T-helper 22 cell (primary cell): ENCODE data around the gene APOB.

Experiments
- DNase-seq: peaks from one replicate; pipeline ENCODE4 v3.0.0-alpha.2; 2020; ENCODE audit warnings: low read depth

The APOB gene, protein sequence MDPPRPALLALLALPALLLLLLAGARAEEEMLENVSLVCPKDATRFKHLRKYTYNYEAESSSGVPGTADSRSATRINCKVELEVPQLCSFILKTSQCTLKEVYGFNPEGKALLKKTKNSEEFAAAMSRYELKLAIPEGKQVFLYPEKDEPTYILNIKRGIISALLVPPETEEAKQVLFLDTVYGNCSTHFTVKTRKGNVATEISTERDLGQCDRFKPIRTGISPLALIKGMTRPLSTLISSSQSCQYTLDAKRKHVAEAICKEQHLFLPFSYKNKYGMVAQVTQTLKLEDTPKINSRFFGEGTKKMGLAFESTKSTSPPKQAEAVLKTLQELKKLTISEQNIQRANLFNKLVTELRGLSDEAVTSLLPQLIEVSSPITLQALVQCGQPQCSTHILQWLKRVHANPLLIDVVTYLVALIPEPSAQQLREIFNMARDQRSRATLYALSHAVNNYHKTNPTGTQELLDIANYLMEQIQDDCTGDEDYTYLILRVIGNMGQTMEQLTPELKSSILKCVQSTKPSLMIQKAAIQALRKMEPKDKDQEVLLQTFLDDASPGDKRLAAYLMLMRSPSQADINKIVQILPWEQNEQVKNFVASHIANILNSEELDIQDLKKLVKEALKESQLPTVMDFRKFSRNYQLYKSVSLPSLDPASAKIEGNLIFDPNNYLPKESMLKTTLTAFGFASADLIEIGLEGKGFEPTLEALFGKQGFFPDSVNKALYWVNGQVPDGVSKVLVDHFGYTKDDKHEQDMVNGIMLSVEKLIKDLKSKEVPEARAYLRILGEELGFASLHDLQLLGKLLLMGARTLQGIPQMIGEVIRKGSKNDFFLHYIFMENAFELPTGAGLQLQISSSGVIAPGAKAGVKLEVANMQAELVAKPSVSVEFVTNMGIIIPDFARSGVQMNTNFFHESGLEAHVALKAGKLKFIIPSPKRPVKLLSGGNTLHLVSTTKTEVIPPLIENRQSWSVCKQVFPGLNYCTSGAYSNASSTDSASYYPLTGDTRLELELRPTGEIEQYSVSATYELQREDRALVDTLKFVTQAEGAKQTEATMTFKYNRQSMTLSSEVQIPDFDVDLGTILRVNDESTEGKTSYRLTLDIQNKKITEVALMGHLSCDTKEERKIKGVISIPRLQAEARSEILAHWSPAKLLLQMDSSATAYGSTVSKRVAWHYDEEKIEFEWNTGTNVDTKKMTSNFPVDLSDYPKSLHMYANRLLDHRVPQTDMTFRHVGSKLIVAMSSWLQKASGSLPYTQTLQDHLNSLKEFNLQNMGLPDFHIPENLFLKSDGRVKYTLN (N-terminal part only)

DNA sequence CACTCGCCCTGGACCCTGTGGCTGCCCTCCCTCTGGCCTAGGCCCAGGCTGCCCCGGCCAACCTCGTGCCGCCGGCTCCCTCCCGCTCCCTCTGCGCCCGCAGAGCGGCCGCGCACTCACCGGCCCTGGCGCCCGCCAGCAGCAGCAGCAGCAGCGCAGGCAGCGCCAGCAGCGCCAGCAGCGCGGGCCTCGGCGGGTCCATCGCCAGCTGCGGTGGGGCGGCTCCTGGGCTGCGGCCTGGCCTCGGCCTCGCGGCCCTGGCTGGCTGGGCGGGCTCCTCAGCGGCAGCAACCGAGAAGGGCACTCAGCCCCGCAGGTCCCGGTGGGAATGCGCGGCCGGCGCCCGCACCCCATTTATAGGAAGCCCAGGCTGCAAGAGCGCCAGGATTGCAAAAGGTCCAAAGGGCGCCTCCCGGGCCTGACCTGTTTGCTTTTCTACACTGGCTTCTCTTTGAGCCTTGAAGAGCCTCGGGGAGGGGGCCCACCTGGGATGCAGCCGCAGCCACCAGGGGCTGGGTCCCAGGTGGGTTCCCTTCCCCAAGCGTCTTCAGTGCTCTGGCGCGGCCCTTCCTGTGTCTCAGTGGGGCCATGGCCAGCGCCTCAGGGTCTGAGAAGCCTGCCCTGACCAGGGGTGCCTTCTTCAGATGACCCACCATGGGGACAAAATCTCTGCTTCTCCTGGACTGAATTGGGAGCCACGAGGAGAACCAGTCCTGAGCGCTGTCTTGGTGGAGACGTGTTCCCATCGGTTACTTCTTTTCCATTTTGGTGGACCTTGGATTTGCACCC, at the start of gene APOB:
TSS of gene APOB (minus strand) at position 330 of the 789 bp plus-strand sequence. CDS start at position 202, 128 bp downstream.
- DNase-seq: no peak

DNA sequence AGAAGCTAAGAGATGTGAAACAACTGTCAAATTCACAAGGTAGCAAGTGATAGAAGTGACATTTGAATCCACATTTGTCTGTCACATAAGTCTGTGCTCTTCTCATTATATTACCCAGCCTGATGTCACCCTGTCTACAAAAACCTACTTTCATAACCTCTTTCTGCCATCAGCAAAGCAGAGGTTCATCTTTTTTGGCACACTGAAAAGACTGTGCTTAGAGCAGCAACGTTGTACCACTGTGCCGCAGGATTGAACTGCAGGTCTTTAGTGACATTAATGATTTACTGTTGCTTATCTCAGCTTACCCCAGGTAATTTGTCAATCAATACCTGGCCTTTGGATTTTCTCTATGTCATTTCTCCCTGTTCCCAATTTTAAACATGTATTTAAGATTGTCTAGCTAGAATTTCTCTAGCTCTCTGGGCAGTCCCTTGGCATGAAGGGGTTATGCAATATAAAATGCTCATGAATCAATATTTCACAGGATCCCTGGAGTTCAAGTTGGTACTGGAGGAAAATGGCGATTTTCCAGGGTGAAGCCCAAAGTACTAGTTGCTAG, 48.5 kb upstream of the APOB start:
- DNase-seq: no peak

DNA sequence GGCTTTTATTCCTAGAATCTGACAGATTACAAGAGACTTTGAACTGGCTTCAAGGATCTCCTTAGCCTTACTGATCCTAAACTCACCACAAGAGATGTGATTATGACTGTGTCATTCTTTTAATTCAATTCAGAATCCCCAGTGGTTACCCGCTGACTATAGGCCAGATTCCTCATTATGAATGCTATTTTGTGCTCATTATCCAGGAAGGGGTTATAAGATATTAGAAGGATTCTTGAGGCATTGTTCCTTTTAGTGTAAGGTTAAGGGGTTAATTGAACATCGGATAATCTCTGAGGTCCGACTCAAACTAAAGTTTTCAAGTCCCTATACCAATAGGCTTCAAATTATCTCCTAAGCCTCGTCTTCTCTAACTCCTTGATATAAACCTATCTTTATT, 40.5 kb upstream of the APOB start:
- DNase-seq: no peak

DNA sequence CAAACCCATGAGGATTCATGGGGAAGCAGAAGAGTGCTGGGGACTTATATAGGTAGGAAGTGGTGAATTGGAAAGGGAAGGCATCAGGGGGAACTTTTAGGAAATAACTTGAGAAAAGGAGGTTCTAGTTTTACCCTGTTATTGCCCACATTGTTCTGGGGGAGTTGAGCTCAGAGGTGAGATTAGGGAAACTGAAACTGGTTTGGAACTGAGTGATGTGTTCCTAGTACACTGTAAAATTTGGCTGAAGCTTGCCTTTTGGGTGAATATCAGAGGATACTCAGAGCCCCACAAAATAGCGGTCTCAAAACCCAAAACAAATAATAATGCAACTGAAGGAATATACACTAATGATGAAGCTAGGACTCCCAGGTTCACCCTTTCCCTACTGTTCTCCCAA, 39.6 kb upstream of the APOB start:
- DNase-seq: no peak

DNA sequence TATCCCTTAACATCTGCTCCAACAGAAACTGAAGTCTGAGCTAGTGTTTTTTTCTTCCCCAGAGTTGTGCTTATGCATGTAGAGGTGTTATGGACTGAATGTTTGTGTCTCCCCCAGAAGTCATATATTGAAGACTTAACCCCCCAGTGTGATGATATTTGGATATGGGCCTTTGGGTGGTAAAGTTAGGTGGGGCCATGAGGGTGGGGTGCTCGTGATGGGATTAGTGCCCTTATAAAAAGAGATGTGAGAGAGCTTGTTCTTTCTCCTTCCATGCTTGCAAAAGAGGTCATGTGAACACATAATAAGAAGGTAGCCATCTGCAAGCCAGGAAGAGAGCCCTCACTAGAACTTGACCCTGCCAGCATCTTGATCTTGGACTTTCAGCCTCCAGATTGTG, 34.4 kb upstream of the APOB start:
- DNase-seq: no peak

DNA sequence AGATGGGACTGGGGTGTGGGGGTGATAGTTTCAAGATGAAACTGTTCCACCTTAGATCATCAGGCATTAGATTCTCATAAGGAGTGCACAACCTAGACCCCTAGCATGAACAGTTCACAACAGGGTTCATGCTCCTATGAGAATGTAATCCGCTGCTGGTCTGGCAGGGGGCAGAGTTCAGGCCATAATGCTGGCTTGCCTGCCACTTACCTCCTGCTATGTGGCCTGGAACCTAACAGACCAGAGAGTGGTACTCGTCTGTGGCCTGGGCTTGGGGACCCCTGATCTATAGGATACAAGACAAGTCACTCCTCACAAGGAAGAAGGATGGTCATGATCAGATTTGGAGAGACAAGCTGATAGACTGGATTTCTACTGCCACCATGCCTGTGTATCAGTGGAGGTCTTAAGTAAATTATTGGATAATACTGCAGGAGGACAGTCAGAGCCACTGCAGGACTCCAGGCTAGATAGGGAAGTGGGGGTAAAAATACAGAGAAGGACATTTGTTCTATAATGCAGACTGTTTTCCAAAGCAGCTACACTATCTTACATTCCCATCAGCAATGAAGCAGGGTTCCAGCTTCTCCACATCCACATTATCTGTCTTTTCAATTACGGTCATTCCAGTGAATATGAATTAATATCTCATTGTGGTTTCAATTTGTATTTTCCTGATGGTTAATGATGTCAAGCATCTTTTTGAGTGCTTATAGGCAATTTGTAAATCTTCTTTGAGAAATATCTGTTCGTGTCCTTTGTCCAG, 28.8 kb upstream of the APOB start:
- DNase-seq: no peak

DNA sequence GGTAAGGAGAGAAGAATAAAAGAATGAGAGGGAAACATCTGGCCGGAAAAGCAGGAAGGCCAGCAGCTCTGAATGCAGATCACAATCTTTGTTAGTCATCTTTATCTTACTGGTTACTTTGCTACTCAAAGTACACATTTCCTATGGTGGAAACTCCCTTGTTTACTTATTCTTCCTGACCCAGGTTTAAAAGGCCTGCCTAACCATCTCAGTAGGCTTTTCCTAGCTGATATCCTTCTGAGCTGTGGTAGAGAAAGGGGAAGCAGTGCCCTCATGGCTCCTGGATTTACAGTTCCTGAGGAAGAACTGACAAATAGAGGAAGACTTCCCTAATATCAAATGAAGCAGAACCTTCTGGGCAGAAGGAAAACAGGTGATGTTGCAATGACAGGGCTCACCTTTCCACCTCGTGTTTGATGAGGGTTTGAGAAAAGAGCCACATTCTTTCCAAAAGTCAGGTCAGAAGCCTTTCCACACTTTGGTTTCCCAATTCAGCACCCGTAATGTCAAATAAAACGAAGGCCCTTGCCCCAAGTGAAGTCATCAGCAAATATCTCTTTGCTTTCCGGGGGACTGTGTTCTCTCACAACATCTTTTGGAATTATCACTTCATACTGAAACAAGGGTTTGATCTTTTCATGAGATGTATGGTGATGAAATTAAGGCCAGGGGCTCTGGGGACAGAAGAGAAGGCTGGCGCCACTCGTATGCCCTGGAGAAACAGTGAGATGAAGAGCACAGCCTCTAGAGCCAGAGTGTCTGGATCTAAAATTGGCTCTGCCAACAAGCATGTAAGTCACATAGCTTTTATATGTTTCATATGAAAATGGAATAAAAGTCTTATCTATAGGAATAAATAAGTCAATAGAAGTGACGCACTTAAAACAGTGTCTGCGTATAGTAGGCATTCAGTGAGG, 26.7 kb upstream of the APOB start:
- no peak for DNase-seq

DNA sequence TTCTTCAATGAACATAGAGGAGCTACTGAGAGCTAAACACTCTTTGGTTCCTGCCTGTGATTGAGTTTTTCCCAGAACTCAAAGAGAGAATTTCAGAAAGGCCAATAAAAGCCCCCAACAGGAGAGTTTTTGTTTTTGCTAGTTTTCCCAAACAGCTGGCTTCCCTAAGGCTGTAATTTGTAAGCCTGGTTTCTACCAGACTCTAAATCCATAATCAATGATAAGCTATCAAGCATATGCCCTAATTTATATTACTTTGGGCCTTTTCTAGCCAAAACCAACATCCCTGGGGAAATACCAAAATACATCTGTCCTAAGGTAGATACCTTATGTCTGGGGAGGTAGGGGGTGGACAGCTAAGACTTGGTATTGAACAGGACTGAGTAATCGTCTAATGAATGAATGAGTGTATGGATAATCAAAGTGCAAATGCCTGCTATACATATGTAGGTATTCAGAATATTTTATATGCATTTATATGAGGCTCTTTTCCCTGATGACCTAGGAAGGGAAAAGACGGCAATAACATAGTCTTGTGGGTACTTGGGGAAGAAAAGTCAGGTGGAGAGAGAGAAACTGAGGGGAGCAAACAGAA, 26.0 kb upstream of the APOB start:
- DNase-seq: no peak

DNA sequence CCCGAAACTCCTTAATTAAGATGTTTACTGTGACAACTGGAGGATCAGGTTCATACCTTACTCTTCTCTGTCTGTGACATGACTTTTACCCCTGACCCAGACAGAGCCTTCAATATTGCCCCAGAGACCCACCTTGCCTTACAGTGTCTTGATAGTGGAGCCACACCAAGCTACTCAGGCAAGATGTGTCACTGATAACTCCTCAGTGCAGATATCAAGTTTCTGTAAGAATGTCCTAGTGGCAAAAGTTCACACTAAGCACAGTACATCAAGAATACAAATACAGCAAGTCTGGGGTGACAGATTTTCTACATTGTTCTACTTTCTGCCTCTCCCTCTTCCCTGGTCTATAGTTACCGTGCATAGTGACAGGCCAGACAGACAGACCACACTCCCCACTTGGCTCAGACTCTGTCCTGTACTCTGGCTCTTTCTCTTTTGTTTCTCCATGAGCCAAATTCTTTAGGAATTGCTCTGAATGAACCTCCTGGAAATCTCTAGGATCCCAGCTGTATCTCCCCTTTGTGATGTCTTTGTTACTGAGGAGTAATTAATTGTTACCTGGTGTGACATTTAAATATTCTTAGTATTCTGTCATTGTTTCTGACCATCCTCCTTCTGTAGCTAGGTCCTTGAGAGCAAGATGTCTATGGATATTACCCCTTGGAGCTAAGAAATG, 24.1 kb upstream of the APOB start:
- no peak for DNase-seq

DNA sequence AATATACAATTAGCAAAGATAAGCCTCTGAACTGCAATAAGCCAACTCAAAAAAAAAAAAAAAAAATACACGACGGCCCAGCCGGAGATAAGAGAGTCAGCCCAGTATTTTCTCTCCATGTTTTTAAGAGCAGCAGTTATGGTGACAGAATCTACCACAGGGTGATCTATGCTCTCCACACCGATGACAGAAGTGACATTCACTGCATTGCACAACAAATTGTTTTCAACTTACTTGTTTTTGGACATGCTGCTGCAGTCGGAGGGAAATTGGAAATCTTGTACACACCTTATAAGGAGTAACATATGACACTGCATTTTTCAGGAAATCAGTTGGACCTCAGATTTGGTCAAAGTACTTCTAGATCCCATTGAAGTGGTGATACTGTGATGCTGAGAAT, 23.3 kb upstream of the APOB start:
- DNase-seq: no peak

DNA sequence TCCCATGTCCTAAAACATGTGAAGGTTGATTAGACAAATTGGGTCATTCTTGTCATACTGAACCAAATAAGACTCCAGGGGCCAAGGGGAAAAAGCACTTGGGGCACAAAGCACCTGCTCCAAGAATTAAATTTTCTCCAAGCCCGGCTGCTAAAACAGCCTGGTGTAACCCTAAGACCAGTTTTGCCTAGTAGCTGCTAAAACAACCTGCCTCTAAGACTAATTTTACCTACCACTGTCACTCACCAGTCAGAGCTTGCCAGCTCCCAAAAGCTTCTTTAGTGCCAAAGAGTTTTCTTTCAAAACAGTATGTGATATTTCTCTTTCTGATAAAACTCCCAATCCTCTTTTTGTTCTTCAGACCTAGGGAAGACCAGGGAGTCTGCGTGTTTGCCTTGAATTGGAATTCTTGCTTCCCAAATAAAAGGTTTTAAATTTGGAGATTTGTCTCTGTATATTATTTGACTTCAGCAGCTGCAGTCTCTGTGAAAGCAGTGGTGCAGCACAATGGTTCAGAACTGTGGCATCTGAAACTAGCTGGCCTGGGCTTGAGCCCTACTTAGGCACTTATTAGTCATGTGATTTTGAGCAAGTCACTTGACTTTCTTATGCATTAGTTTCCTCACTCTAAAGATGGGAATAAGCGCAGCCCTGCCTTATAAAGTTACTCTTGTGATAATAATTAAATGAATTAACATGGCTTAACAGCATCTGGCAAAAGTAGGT, 16.2 kb upstream of the APOB start:
- DNase-seq: no peak

DNA sequence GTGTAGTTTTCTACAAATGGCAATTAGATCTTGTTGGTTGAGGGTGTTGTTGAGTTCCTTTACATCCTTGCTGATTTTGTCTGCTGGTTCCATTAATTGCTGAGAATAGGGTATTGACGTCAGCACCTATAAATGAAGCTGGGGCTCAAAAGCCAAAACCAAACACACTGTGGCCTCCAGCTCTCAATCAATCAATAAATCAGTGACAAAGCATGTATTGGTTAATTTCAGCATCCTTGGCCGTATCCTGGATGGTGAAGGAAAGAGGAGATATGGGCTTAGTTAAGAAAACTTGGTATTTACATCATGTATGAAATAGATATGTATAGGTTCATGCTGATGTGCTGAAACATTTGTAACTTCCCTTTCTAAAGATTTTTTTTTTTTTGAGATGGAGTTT, 13.2 kb upstream of the APOB start:
- no peak for DNase-seq

DNA sequence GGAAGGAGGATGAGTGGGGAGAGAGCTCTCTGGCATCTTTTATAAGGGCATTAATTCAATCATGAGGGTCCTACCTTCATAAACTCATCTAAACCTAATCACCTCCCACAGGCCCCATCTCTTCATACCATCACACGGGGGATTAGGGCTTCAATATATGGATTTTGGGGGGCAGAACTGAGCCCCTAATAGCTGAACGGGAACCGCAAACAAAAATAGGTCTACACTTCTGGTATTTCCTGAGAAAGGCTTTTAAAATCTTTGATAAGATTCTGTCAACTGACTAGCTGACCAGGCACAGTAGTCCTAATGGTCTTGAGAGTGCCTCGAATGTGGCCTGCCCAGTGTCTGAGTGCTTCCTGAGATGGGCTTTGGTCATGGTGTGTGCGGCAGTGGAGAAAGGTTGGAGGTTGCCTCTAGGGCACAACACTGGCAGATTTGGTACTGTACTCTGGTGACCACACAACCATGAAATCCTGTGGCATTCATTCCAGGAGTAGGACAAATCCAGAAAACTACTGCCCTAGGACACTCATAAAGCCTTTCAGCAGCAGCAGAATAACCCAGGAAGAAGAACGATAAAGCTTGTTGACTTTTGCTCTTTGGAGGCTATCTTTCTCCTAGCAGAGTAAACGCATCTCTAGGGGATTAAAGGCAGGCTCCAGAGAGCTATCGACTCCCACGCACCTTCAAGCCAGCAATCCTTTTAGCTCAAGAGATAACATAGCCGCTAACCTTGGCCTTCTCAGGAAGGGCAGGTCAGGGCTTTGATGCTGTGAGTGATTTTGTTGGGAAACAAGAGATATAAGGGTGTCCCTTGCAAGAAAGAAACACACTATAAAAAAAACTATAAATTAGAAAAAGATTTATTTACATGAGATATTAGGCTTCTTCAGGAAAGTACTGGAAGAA, 12.3 kb upstream of the APOB start:
- DNase-seq: no peak

DNA sequence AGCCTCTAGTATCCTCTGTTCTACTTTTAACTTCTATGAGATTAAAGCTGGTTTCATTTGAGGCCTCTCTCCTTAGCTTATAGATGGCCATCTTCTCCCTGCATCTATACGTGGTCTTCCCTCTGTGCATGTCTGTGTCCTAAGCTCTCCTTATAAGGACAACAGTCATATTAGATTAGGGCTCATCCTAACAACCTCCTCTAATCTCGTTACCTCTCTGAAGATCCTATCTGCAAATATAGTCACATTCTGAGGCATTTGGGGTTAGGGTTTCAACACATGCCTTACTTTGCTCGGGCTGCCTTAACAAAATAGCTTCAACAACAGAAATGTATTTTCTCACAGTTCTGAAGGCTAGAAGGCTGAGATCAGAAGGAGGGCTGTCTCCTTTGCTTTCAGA, 11.6 kb upstream of the APOB start:
- DNase-seq: no peak

DNA sequence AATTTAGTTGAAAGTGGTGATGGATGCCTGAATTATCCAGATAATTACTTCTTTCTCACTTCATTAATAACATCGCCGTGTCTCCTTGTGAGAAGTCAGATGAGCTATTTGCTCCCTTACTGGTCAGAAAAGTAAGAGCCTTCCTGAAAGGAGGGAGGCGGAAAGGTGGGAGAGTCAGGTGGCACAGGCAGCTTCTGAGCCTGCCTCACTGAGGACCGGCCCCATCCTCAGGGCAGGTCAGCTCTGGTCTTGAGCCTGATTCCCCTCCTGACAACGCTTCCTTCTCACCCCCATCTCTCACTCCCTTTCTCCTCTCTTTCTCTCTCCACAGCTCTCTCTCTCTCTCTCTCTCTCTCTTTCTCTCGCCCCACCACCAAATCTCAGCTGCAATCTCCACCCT, 10.1 kb upstream of the APOB start:
- no peak for DNase-seq

DNA sequence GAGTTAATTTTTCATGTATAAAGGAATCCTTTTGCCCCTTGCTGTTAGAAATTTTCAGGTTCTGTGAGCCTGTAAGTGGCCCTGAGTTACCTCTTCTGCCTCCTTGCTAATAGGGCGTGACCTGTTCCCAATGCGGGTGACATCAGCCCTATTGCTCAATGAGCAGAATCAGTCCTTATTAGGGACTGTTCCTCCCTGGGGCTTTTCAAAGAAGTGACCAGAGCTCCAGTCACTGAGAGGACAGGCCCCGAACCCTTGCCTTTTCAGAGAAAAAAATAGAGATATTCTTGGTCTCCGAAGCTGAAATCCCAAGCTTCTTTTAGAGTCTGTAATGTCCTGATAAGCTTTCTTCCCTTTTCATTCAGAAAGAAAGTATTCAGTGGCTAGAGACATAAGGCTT, 8.2 kb upstream of the APOB start:
- DNase-seq: no peak

DNA sequence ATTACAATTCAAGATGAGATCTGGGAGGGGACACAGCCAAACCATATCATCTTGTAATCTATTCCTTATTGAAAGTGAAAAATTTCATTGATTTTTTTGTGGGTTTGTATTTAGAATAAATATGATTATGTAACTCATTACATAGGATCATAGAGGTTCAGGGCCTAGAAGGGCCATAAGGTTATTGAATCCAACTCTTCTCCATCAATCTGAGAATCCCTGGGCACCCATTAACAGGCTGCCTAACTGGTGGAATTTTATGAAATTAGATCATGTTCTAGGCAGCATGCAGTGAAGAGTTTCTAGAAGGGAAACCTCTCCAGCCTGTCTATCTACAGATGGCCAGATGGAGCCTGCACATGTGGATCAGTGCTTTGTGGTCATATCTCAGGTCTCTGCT, 6.3 kb upstream of the APOB start:
- DNase-seq: no peak
